VCaP (cell line): ENCODE results near the gene NCKAP5.

Source experiments
- H3K27ac ChIP-seq: fragments of 450-650 bp; 2 replicates; pipeline ENCODE4 v1.5.1; 2017
- TF ChIP-seq, protein P1 (sequence below): fragments of 450-650 bp; conservative IDR thresholded peaks from 2 replicates; pipeline ENCODE4 v1.5.1; 2017; ENCODE audit warnings: mild to moderate bottlenecking, moderate library complexity

NCKAP5 gene

DNA sequence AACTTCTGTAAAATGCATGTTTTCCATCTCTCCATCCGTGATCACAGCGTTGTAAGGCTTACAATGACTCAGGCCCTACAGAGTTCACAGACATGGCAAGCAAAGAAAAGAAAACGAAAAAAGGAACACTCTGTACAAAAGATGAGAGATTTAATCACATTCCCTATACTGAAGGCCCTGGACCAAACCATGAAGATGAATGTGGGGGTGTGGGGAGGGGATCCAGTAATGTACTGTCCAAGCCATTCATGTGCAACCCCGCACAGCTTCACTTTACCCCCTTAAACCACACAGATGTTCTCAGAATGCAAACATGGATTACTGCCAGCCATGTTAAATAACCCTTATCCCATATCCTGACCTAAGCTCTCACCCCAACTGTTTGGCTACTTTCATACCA, 391.1 kb downstream of the NCKAP5 start:
- H3K27ac ChIP-seq, result no peak overlapping the region
- TF ChIP-seq, protein P1, sequence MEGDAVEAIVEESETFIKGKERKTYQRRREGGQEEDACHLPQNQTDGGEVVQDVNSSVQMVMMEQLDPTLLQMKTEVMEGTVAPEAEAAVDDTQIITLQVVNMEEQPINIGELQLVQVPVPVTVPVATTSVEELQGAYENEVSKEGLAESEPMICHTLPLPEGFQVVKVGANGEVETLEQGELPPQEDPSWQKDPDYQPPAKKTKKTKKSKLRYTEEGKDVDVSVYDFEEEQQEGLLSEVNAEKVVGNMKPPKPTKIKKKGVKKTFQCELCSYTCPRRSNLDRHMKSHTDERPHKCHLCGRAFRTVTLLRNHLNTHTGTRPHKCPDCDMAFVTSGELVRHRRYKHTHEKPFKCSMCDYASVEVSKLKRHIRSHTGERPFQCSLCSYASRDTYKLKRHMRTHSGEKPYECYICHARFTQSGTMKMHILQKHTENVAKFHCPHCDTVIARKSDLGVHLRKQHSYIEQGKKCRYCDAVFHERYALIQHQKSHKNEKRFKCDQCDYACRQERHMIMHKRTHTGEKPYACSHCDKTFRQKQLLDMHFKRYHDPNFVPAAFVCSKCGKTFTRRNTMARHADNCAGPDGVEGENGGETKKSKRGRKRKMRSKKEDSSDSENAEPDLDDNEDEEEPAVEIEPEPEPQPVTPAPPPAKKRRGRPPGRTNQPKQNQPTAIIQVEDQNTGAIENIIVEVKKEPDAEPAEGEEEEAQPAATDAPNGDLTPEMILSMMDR, result no peak

DNA sequence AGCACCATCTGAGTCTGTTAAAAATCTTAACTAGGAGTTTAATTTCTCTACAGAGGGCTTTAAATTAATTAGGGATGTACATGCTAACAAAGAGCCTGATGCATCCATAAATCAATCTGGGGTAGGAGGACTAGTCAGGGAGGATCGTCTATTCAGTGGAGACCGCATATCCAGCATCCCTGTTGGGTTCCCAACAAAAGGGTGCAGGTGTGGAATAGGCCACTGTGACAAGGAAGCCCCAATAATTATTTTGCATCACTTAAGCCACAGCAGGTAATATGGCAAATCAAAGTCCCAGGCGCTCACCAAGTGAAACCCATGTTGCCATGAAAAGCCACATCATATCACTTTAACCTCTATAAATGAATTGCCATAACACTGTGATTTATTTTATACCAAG, 392.3 kb downstream of the NCKAP5 start:
- no peak overlapping the region for H3K27ac ChIP-seq
- TF ChIP-seq, protein P1, result no peak

DNA sequence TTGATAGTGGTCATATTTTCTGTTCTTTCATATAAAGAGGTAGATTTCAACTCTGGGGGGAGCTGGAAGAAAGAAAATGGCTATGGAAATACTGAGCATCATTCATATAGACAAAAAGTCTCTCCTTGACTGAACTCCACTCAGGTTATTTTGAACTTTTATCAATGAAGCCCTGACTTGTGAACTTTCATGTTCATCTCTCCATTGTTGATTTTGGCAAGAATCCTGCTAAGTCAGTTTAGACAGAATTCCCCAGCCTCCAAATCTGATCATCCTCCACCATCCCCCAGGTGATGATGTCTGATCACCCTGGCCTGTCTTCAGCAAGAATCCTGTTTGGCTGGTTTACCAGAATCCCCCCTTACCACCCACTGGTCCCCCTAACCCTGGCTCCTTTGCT, 395.0 kb downstream of the NCKAP5 start:
- TF ChIP-seq, protein P1, result no peak
- no peak overlapping the region for H3K27ac ChIP-seq

DNA sequence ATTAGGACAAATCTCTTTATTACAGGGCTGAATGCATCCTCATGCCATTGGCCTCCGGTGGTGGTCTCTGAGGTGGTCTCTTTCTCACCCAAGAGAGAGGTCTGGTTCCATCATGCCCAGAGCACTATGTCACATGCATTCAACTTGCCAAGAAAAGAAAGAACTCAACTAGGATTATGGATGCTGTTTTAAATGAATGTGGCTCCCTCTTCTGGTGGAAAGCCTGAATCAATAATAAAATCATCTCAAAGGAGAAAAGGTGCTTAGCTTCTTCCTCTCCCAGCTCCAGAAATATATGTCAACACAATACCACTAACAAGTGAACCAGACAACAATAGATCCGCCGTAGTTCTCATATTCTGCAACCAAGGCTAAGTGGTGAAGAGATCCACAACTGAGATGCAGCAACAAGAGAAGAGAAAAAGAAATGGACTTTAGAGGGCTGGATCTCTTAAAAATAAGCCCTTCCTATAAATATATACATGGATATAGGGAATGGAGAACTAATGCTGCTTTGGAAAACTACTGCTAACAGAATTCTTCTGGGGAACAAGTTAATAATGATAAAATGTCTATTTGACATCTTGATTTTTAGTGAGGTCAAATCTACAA, 396.8 kb downstream of the NCKAP5 start:
- H3K27ac ChIP-seq, result no peak overlapping the region
- TF ChIP-seq, protein P1, result peak; percentile 75

DNA sequence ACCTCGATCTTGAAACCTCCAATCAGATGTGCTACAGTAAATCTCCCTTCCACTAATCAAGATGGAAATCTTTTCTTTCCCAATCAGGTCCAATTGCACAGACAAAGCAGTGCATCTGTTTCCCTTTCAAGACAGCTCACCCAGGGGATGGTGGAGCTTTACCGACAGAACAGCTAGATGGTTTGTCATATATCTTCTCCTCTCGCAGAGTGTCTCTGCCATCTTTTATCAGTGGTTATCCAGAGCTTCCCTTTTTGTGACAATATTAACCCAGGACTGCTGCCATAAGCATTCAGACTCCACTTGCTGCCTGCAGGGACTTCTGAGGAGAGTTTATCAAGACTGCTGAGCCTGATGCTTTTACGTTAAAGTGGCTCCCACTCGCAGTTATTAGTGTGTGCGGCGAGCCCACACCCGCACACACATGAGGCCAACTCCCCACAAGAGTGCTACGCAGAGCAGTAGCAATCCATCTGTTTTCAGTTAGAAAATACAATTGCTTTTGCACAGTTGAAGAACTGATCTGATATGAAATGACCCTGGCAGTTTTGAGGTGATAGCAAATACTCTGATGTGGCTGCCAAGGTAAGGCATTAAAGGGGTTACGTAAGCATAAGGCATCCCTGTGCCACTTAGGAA, 398.9 kb downstream of the NCKAP5 start:
- TF ChIP-seq, protein P1, result no peak
- no peak overlapping the region for H3K27ac ChIP-seq

DNA sequence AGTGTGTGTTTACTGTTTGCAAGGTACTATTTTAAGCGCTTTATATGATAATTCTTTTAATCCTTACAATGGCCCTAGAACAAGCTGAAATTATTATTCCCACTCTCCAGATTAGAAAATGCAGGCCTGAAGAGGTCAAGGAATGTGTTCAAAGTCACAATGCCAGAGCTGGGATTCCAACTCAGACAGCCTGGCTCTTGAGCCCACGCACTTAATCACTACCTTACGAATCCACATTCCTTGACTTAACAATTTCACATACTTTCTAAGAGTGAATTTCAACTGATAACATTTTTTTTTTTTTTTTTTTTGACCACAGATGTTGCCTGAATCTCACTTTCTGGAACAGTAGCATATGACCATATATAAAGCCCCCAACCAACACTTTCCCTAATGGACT, 400.3 kb downstream of the NCKAP5 start:
- TF ChIP-seq, protein P1, result no peak

DNA sequence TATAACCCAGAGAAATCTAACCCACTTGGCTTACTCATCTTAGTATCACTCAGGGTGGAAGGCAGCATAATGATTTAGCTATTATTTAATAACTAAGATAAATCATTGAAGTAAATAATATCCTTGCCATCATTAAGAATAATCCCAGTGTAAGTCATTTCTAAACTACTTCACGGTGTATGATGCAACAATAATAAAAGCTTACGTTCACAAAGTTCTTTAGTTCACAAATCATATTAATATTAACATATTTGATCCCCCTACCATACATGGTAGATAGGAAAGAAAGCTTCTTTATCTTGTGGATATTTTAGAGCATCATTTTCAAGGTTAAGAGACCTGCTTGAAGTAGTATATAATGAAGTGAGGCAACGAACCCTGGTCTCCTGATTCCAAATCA, 401.0 kb downstream of the NCKAP5 start:
- TF ChIP-seq, protein P1, result no peak
- no peak overlapping the region for H3K27ac ChIP-seq

More for the DNA sequence above, 400.3 kb downstream of the NCKAP5 start:
- no peak overlapping the region for H3K27ac ChIP-seq
